Kidney (tissue), 14 donors: ENCODE results near the gene SERTAD2. TPM values are rescaled to one million over a fixed set of nuclear protein-coding genes. Genes with fewer than 3 reads are reported as not detected.
A peak's percentile ranks its signal among the peaks of the same experiment; 100 is the strongest.

Source experiments
- DNase-seq, 5 donors: peaks; one replicate each; pipeline ENCODE4 v3.0.0-alpha.2; 2013 to 2020
- FAIRE-seq: peaks from 2 replicates; lab custom pipeline; 2012; peaks lifted over from hg19 to GRCh38; lab: Jason Lieb, UNC
- H3K27ac ChIP-seq, 2 donors: one replicate each; pipeline ENCODE4 v1.7.0; 2013; ENCODE audit warnings: low read depth in 2 of 2, low read length in 2 of 2, inconsistent platforms in 1 of 2
- H3K27me3 ChIP-seq: one replicate; pipeline ENCODE4 v1.7.1; 2013; ENCODE audit warnings: low read length, inconsistent platforms; ENCODE audit not compliant: control insufficient read depth, insufficient read depth
- H3K36me3 ChIP-seq, 3 donors: one replicate each; pipeline versions ENCODE4 v1.7.0 to v1.7.1; 2013; ENCODE audit warnings: low read length in 3 of 3, control low read depth in 1 of 3, inconsistent platforms in 1 of 3; ENCODE audit not compliant: insufficient read depth in 3 of 3, control insufficient read depth in 2 of 3
- H3K4me1 ChIP-seq, 3 donors: one replicate each; pipeline versions ENCODE4 v1.7.0 to v1.7.1; 2013; ENCODE audit warnings: low read length in 3 of 3, inconsistent platforms in 1 of 3, low read depth in 1 of 3; ENCODE audit not compliant: control insufficient read depth in 2 of 3, insufficient read depth in 2 of 3
- H3K4me3 ChIP-seq, 3 donors: one replicate each; pipeline versions ENCODE4 v1.7.0 to v1.8.1; 2013; ENCODE audit warnings: low read length in 3 of 3, control low read depth in 1 of 3, inconsistent platforms in 1 of 3
- H3K9ac ChIP-seq, 3 donors: one replicate each; pipeline versions ENCODE4 v1.7.0 to v1.7.1; 2013; ENCODE audit warnings: low read length in 3 of 3, control low read depth in 1 of 3, inconsistent platforms in 1 of 3
- H3K9me3 ChIP-seq, 3 donors: one replicate each; pipeline versions ENCODE4 v1.7.0 to v1.7.1; 2013; ENCODE audit warnings: low read length in 3 of 3, control low read depth in 1 of 3, inconsistent platforms in 1 of 3; ENCODE audit not compliant: control insufficient read depth in 2 of 3, insufficient read depth in 1 of 3
- CTCF ChIP-seq: IDR thresholded peaks from 3 replicates; pipeline ENCODE4 v1.5.1; 2012; ENCODE audit warnings: mild to moderate bottlenecking, moderate library complexity, borderline replicate concordance; ENCODE audit not compliant: insufficient read depth; ENCODE audit errors: extremely low read depth
- intact Hi-C: fragments of 100-400 bp; cut with DNase I; formaldehyde crosslinking; loops from one replicate; pipeline ENCODE4 v1.11.1; 2022
- polyA plus RNA-seq: library from polyadenylated mRNA; stranded (reverse); fragments of 350-450 nt; fragmentation: Illumina TruSeq; extraction: RNeasy Lipid Tissue Mini Kit (QIAGEN cat#74804); gene quantifications from one replicate; pipeline ENCODE4 v1.2.3, GENCODE V29; 2014; ENCODE audit warnings: low read depth, low replicate concordance; ENCODE audit not compliant: insufficient read depth
- total RNA-seq: library from RNA; stranded (reverse); fragmentation: NEBNext Ultra II Directional; extraction: Animal tissue kit (Norgen Biotek cat#: 25700); gene quantifications from one replicate; pipeline ENCODE4 v1.2.1, GENCODE V29; 2021
- donor health status: control.
- donor health status: control.
- donor health status: control.
- donor health status: control.
- donor health status: control.
- donor health status: DM: yes; HTN: yes; CAD: no.
- donor health status: Normal renal cell carcinoma (clear cell type).

SERTAD2 gene
- total and polyA plus RNA-seq, 2 donors from 2014 or later: 6.2 to 21.1 TPM

- Histone ChIP-seq H3K27ac (no peak overlapping the region), H3K4me3 (no peak overlapping the region), H3K9ac (no peak overlapping the region), H3K9me3 (no peaks in the 10 kb centered on the region), H3K27me3 (no peaks in the 10 kb centered on the region), H3K36me3 (peaks cover 0 to 12% (median 11%) of the 10 kb centered on the region in 3 donors), H3K4me1 (no peaks in the 10 kb centered on the region)
- intact Hi-C loops: no loop called here
- DNase-seq (peak in 1 of 5 donors; percentile 6), FAIRE-seq (no peak)
- no peak for TF ChIP-seq CTCF
These were observed 23.0 kb downstream of the SERTAD2 start for GRCh38 chr2:64630752-64631151.

GRCh38 chr2:64629875-64630274 lies 23.8 kb downstream of the SERTAD2 start:
- Histone ChIP-seq H3K9ac (no peak overlapping the region), H3K27me3 (no peaks in the 10 kb centered on the region), H3K4me1 (no peaks in the 10 kb centered on the region), H3K4me3 (no peak overlapping the region), H3K27ac (no peak overlapping the region), H3K36me3 (peaks cover 0 to 10% (median 6%) of the 10 kb centered on the region in 3 donors), H3K9me3 (no peaks in the 10 kb centered on the region)
- intact Hi-C loops: no loop called here
- FAIRE-seq (no peak), DNase-seq (no peak)
- TF ChIP-seq CTCF: no peak

DNA sequence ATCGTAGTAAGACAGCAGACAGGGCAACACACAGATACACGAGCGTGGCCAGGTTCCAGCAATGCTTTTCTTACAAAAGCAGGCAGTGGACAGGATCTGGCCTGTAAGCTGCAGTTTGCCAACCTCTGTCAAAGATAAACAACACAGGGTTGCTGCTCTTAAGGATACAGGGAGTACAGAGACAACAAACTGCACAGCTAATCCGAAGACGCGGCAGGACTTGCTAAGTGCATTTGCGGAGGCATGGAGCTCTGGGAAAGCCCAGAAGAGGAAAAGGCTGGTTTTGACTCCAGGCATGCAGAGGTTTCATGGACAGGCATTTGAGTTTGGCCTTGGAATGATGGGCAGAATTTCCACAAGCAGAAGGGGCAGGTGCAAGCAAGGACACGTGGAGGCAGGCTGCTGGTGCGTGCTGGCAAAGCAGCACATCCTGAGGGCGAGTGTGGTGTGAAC lies 24.4 kb downstream of the SERTAD2 start:
- TF ChIP-seq CTCF: no peak
- Histone ChIP-seq H3K27me3 (no peaks in the 10 kb centered on the region), H3K9ac (no peak overlapping the region), H3K4me3 (no peak overlapping the region), H3K4me1 (no peaks in the 10 kb centered on the region), H3K27ac (no peak overlapping the region), H3K36me3 (peaks cover 0 to 10% (median 4%) of the 10 kb centered on the region in 3 donors), H3K9me3 (no peaks in the 10 kb centered on the region)
- FAIRE-seq (no peak), DNase-seq (peak in 1 of 5 donors; percentile 6)
- intact Hi-C loops: no loop called here
